ENCODE measurements around the gene HS3ST2.
"Not testable (repeated sequence)": the region's sequence is repeated elsewhere in the genome, so short reads cannot be mapped to it uniquely, and the experiment has no call there.

HS3ST2 gene

DNA sequence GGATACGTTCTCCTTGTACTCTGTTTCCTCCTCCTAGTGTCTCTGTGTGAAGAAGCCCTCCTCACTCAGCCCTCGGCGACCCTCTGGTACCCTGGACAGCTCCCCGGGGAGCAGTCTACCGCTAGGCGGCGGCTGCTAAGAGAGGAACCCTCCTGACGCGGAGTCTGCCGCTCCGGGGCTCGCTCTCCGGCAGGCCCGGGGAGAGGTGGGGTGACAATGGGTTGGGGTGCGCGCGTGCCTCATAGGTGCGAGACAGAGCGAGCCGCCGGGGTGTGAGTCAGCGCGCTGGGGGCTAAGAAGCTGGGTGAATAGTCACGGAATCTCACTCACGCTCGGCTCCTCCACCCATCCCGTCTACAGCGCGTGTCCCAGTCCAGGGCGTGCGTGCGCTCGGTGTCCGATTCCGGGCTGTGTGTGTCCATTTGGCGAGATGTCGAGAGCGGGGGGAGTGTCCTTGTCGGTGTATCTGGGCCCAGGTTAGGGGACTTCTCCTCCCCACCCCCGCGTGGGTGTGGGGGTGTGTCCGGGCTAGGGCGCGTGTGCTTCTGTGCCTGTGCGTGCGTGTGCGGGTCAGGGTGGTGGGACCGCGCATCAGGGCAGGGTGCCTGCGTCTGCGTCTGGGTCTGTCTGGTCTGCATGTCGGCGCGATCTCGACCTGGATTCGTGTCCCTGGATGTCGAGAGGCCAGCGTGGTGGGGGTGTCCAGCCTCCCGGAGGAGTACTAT, 577 bp upstream of the HS3ST2 start:
- no peak for DNase-seq (ENCODE audit: low spot score)

GRCh38 chr16:22814711-22815105, 746 bp downstream of the HS3ST2 start:
- DNase-seq (ENCODE audit: low spot score), result no peak

GRCh38 chr16:22815863-22816262, 1.9 kb downstream of the HS3ST2 start:
- DNase-seq (ENCODE audit: low spot score), result no peak

DNA sequence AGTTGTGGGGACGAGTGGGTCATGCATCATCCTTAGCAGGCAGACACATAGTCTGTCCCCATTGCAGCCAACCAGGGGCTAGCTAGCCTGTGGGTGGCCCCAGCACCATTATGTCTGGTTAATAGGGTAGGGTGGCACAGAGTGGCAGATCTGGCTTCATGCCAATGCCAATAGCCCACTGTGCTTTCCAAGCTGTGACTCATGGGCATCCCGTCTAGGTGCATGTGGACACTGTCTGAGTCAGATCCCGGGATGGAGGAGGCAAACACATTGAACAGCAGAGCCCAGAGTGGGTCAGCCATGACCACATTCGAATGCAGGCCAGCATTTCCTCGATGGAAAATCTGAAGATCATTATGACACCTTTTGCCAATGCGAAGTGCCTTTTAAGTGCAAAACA, 2.5 kb downstream of the HS3ST2 start:
- DNase-seq (ENCODE audit: low spot score), result no peak

DNA sequence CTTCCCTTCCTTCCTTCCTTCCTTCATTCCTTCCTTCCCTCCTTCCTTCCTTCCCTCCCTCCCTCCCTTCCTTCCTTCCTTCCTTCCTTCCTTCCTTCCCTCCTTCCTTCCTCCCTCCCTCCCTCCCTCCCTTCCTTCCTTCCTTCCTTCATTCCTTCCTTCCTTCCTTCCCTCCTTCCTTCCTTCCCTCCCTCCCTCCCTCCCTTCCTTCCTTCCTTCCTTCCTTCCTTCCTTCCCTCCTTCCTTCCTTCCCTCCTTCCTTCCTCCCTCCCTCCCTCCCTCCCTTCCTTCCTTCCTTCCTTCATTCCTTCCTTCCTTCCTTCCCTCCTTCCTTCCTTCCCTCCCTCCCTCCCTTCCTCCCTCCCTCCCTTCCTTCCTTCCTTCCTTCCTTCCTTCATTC, 4.8 kb downstream of the HS3ST2 start:
- not testable (repeated sequence) for DNase-seq (ENCODE audit: low spot score)

- no peak for DNase-seq (ENCODE audit: low spot score)
Observed at GRCh38 chr16:22838681-22839080, 24.7 kb downstream of the HS3ST2 start.

DNA sequence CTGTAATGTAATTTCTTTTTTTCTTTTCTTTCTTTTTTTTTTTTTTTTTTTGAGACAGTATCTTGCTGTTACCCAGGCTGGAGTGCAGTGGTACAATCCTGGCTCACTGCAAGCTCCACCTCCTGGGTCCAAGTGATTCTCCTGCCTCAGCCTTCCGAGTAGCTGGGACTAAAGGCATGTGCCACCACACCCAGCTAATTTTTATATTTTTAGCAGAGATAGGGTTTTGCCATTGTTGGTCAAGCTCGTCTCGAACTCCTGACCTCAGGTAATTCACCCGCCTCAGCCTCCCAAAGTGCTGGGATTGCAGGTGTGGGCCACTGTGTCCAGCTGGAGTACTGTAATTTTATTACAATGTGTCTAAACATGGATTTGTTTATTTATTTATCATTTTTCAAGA, 28.1 kb downstream of the HS3ST2 start:
- not testable (repeated sequence) for DNase-seq (ENCODE audit: low spot score)

GRCh38 chr16:22843122-22843521, 29.2 kb downstream of the HS3ST2 start:
- DNase-seq (ENCODE audit: low spot score), result no peak

- DNase-seq (ENCODE audit: low spot score), result no peak
Observed at GRCh38 chr16:22843856-22844255, 29.9 kb downstream of the HS3ST2 start.

- DNase-seq (ENCODE audit: low spot score), result no peak
Observed at GRCh38 chr16:22844416-22844815, 30.5 kb downstream of the HS3ST2 start.

- no peak for DNase-seq (ENCODE audit: low spot score)
Observed at GRCh38 chr16:22847100-22847499, 33.1 kb downstream of the HS3ST2 start.

DNA sequence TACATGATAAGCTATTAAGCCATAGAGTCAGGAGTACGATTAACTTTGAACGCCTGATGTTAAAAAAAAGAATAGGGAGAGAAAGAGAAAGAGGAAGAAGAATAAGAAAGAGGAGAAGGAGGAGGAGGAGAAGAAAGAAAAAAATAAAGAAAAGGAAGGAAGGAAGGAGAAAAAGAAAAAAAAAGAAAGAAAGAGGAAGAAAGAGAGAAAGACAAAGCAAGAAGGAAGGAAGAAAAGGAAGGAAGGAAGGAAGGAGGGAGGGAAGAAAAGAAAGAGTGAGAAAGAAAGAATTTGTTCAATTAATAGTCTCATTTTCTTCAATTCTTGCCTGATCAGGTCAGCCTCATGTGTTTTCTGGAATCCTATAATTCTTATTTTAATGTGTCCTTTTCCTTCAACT, 33.7 kb downstream of the HS3ST2 start:
- no peak for DNase-seq (ENCODE audit: low spot score)

DNA sequence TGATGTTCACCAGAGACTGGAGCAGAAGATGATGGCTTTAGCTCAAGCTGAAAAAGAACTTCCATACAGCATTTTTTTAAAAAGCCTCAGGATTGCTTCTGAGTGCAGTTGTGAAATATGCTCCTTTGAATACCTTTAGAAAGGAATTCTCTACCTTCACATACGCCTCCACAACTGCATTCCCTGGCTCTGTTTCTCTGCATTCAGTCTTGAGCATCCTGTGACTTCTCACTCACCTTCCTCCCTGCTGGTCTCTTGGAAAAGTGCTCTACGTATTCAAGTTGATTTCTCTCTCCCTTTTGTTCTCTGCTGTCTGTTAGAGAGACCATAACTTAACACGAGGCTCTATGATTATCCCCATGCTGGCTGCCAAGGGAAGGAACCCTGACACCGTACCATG, 34.5 kb downstream of the HS3ST2 start:
- no peak for DNase-seq (ENCODE audit: low spot score)

DNA sequence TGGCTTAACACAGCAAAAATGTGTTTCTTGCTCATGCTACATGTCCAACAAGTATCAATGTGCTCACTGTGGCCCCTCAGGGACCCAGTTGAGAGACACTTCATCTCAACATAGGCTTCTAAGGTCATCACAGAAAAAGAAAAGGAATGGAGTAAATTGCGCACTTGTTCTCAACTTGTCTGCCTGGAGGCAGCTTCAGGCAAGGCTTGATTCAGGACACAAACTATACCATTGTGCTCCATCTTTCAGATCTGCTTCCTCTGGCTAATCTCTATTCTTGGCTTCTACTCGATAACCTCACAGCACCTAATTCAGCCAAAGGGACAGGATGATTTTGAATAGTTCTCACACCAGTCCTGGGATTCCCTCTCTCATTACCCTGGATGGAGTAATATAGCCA, 35.6 kb downstream of the HS3ST2 start:
- DNase-seq (ENCODE audit: low spot score), result no peak

DNA sequence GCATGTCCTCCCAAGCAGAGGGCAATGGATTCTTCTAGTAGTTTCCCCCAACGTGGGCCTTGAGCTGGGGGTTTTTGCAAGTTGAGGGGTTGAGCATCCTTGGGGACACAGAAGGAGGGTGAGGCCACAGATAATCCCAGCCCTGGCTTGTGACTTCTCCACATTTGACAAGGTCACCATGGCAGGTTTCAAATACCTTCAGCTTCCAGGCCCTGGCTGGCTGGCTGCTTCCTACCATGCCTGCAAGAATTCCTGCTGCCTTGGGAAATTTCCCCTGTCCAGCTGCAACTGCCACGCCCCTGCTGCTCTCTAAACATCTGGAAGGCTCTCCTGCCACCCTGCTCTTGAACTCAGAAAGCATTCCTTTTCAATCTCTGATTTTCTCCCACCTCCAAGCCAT, 41.3 kb downstream of the HS3ST2 start:
- no peak for DNase-seq (ENCODE audit: low spot score)

- no peak for DNase-seq (ENCODE audit: low spot score)
Observed at GRCh38 chr16:22857296-22858025, 43.5 kb downstream of the HS3ST2 start.

DNA sequence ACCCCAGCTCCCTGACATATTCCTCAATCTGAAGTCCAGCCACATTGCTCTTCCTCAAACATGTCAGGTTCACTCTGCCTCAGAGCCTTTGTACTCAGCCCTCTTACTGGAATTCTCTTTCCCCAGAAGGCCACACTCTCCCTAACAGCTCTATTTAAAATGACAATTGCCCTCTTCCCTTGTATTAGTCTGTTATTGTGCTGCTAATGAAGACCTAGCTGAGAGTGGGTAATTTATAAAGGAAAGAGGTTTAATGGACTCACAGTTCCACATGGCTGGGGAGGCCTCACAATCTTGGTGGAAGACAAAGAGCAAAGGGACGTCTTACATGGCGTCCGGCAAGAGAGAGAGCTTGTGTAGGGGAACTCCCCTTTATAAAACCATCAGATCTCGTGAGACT, 46.0 kb downstream of the HS3ST2 start:
- no peak for DNase-seq (ENCODE audit: low spot score)

- DNase-seq (ENCODE audit: low spot score), result no peak
Observed at GRCh38 chr16:22861580-22861979, 47.6 kb downstream of the HS3ST2 start.

DNA sequence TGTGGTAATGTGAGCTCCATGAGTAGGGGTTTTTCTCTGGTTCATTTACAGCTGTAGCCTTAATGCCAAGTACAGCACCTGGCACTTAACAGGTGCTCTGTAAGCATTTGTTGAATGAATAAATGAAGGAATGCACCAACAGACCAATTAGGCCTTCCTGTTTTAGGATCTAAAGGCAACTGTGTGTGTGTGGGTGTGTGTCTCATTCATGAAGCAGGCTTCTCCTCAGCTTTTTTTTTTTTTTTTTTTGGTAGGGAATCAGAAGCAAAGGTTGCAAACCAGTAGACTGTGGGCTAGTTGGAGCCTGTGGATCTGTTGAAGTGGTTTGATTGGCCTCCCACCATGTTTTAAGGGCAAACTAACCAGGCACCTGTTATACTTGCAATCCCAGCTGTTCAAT, 48.1 kb downstream of the HS3ST2 start:
- DNase-seq (ENCODE audit: low spot score), result no peak

- DNase-seq (ENCODE audit: low spot score), result no peak
Observed at GRCh38 chr16:22864375-22864774, 50.4 kb downstream of the HS3ST2 start.

DNA sequence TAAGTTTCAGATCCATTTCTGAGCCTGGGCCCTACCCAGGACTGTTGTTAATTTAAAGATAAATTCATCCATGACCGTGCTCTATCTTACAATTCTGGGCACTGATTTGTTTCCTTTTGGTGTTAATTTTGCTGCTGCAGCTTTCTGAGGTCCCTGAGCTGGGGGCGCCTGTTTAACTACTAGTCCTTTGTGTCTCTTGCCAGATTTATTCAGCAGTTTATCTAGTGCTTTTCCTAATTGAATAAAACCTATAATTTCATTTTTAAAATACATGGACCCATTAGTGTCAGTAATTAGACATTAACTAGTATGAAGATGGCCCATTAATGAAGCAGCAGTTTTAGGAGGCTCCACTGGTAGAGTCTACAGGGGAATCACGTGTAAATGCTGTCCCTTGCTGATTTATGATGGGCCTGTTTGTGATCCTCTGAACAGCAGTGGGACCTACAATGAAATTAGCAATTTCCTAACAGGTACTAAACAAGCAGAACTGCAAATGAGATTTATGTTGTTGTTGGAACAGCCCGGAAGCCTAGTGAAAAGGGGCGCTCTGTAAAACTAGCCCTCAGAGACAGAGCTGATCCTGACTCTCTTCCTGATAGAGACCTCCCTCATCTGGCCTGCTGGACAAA, 54.7 kb downstream of the HS3ST2 start:
- DNase-seq (ENCODE audit: low spot score), result no peak

- DNase-seq (ENCODE audit: low spot score), result no peak
Observed at GRCh38 chr16:22871861-22872260, 57.9 kb downstream of the HS3ST2 start.

GRCh38 chr16:22874394-22874793, 60.4 kb downstream of the HS3ST2 start:
- DNase-seq (ENCODE audit: low spot score), result no peak

All from left forelimb (tissue), 1 donor.